ENCODE data around the gene TTYH3.
"Not testable (repeated sequence)": the region's sequence is repeated elsewhere in the genome, so short reads cannot be mapped to it uniquely, and the experiment has no call there.

GRCh38 chr7:2679135-2680127 is 47.6 kb downstream of the TTYH3 start:
- not testable (repeated sequence) for TF ChIP-seq MAX (CRISPR knock-in tag; IDR thresholded peaks at IDR 0.05); ZNF121 (CRISPR knock-in tag; IDR thresholded peaks at IDR 0.05); NFYB (CRISPR knock-in tag; conservative IDR thresholded peaks at IDR 0.05; ENCODE audit: low read depth); CTCF (IDR thresholded peaks at IDR 0.05)
